Neutrophil (primary cell): ENCODE results near the gene POC1A.

Experiments
- H3K27ac ChIP-seq: fragments of 200-600 bp; sonication (generic); 2 replicates; pipeline ENCODE4 v1.5.1; 2016; ENCODE audit warnings: mild to moderate bottlenecking, moderate library complexity
- H3K27me3 ChIP-seq: fragments of 200-600 bp; sonication (generic); 2 replicates; pipeline ENCODE4 v1.6.0; 2016; ENCODE audit warnings: mild to moderate bottlenecking
- H3K36me3 ChIP-seq: fragments of 200-600 bp; sonication (generic); 2 replicates; pipeline ENCODE4 v1.5.1; 2017
- H3K4me1 ChIP-seq, 2 experiments: fragments of 200-600 bp in 1 of 2; sonication (generic) in 1 of 2; 1 replicate in 1 of 2; 2 replicates in 1 of 2; pipeline versions ENCODE4 v1.5.1 to v1.6.1; 2013 to 2016; ENCODE audit warnings: low read depth in 1 of 2, low read length in 1 of 2, mild to moderate bottlenecking in 1 of 2, moderate library complexity in 1 of 2; ENCODE audit not compliant: control insufficient read depth in 1 of 2, insufficient read depth in 1 of 2
- H3K4me3 ChIP-seq, 2 experiments: fragments of 200-600 bp in 1 of 2; sonication (generic) in 1 of 2; 1 replicate in 1 of 2; 2 replicates in 1 of 2; pipeline ENCODE4 v1.5.1; 2013 to 2016; ENCODE audit warnings: low read depth in 1 of 2, low read length in 1 of 2, mild to moderate bottlenecking in 1 of 2, moderate library complexity in 1 of 2
- H3K9me3 ChIP-seq: fragments of 200-600 bp; sonication (generic); 2 replicates; pipeline ENCODE4 v1.5.1; 2016
- CTCF ChIP-seq: fragments of 200-600 bp; sonication (generic); IDR thresholded peaks from 2 replicates; pipeline ENCODE4 v1.5.1; 2016; ENCODE audit warnings: antibody characterized with exemption

The POC1A gene

DNA sequence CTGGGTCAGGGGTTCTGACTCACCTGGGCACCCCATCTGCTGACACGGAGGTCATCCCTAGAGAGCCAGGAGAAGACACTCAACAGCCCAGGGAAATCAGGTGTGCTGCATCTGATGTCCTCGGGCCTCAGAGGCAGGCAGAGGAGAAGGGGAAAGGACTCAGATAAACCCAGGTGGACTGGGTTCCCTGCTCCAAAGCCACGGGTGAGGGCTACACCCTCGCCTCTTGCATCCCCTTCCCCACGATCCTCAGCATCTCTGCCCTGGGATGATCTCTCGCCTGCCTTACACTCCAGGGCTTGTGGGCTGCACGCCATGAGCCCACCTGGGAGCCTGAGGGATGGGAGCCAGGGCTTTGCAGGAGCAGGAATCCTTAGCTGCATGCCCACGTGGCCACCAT is 89.7 kb downstream of the POC1A start:
- no peak for TF ChIP-seq CTCF
- no peaks in the 10 kb centered on the region for H3K4me1 ChIP-seq
- H3K4me3 ChIP-seq: no peak overlapping the region
- no peaks in the 10 kb centered on the region for H3K9me3 ChIP-seq
- no peaks in the 10 kb centered on the region for H3K27me3 ChIP-seq
- no peaks in the 10 kb centered on the region for H3K36me3 ChIP-seq
- no peak overlapping the region for H3K27ac ChIP-seq

GRCh38 chr3:52063026-52063723 is 91.0 kb downstream of the POC1A start:
- H3K9me3 ChIP-seq: no peaks in the 10 kb centered on the region
- no peak for TF ChIP-seq CTCF
- H3K4me1 ChIP-seq: no peaks in the 10 kb centered on the region
- no peaks in the 10 kb centered on the region for H3K36me3 ChIP-seq
- no peak overlapping the region for H3K4me3 ChIP-seq
- no peaks in the 10 kb centered on the region for H3K27me3 ChIP-seq
- H3K27ac ChIP-seq: no peak overlapping the region

DNA sequence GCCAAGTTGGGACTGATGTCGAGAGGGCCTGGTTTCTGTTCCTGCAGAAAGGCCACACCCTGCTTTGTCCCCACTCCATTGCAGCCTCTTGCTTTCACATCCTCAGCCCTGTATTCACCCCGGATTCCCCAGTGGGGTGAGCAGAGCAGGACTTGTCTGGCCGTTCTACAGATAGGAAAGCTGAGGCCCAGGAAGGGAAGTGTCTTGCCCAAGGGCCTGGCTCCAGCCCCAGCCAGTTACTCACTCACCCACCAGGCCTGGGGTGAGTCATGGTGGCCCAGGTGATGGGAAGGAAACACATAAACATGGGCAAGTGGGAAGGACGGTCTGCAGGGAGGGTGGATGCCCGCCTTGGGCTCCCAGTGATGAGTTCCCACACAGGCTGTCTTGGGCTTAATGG is 91.7 kb downstream of the POC1A start:
- Histone ChIP-seq H3K27ac (no peak overlapping the region), H3K27me3 (no peaks in the 10 kb centered on the region), H3K4me1 (peaks cover 4% of the 10 kb centered on the region in 2 experiments), H3K4me3 (no peak overlapping the region), H3K9me3 (no peaks in the 10 kb centered on the region), H3K36me3 (no peaks in the 10 kb centered on the region)
- no peak for TF ChIP-seq CTCF

GRCh38 chr3:52061121-52061910 is 92.9 kb downstream of the POC1A start:
- TF ChIP-seq CTCF: no peak
- no peaks in the 10 kb centered on the region for H3K36me3 ChIP-seq
- H3K27me3 ChIP-seq: no peaks in the 10 kb centered on the region
- no peaks in the 10 kb centered on the region for H3K9me3 ChIP-seq
- H3K27ac ChIP-seq: no peak overlapping the region
- H3K4me3 ChIP-seq: no peak overlapping the region
- peaks cover 12% of the 10 kb centered on the region in 2 experiments for H3K4me1 ChIP-seq

- H3K4me1 ChIP-seq: peaks cover 21 to 23% of the 10 kb centered on the region in 2 experiments
- no peaks in the 10 kb centered on the region for H3K27me3 ChIP-seq
- no peak overlapping the region for H3K27ac ChIP-seq
- TF ChIP-seq CTCF: no peak
- no peak overlapping the region for H3K4me3 ChIP-seq
- H3K9me3 ChIP-seq: no peaks in the 10 kb centered on the region
- H3K36me3 ChIP-seq: no peaks in the 10 kb centered on the region
Observed at GRCh38 chr3:52059781-52060180, 94.4 kb downstream of the POC1A start.
